ENCODE measurements around the gene SPINDOC. TPM values are rescaled to one million over a fixed set of nuclear protein-coding genes. Genes with fewer than 3 reads are reported as not detected.

The SPINDOC gene
- total RNA-seq, 3 donors from 2014 or later = 5.8 to 22.3 (median 7.0) TPM

DNA sequence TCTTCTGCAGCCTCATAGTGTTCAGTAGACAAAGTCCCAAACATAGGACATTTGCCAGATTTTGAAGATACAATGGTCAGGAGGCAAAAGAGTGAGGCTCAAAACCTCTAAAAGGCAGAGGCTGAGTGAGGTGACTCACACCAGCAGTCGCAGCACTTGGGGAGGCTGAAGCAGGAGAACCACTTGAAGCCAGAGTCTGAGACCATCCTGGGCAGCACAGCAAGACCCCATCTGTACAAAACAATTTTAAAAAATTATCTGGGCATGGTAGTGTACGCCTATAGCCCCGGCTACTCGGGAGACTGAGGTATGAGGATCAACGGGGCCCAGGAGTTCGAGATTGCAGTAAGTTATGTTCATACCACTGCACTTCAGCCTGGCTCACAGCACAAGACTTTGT lies 30.5 kb upstream of the SPINDOC start:
- Histone ChIP-seq H3K4me3 (no peak overlapping the region), H3K36me3 (ENCODE audit: low read depth) (no peaks in the 10 kb centered on the region), H3K9me3 (no peaks in the 10 kb centered on the region), H3K4me1 (ENCODE audit: low read depth) (no peaks in the 10 kb centered on the region)
- DNase-seq (no peak), ATAC-seq (no peak)
- TF ChIP-seq, protein P1, sequence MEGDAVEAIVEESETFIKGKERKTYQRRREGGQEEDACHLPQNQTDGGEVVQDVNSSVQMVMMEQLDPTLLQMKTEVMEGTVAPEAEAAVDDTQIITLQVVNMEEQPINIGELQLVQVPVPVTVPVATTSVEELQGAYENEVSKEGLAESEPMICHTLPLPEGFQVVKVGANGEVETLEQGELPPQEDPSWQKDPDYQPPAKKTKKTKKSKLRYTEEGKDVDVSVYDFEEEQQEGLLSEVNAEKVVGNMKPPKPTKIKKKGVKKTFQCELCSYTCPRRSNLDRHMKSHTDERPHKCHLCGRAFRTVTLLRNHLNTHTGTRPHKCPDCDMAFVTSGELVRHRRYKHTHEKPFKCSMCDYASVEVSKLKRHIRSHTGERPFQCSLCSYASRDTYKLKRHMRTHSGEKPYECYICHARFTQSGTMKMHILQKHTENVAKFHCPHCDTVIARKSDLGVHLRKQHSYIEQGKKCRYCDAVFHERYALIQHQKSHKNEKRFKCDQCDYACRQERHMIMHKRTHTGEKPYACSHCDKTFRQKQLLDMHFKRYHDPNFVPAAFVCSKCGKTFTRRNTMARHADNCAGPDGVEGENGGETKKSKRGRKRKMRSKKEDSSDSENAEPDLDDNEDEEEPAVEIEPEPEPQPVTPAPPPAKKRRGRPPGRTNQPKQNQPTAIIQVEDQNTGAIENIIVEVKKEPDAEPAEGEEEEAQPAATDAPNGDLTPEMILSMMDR (IDR thresholded peaks at IDR 0.05) = no peak
- intact Hi-C loops (cut with DNase I, micrococcal nuclease) = no loop called here

DNA sequence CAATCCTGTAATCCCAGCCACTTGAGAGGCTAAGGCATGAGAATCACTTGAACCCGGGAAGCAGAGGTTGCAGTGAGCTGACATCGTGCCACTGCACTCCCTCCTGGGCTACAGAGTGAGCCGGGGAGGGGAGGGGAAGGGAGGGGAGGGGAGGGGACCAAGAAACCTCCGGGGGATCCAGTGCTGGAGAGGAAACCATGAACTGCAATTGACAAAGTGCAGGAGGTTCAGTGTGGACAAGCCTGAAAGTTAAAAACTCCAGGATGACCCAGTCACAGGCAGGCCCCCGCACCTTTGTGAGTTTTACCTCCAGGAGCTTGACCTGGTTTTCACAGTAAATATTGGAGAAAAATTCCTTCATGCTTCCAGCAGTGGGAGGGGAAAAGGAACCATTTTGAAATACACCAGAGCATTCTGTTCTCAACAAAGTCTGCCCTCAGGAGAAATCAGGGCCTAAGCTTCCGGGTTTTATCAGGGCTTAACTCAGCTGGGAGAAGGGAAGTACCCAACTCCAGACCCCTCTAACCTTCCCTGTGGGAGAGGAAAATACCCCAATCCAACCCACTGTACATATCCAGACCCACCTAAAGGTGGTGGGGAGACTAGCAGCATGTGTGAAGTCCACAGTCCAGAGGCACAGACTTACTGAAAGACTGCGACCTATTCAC lies 29.2 kb upstream of the SPINDOC start:
- no peaks in the 10 kb centered on the region for H3K9me3 ChIP-seq
- H3K4me3 ChIP-seq = no peak overlapping the region
- ATAC-seq (no peak), DNase-seq (no peak)
- intact Hi-C loops (cut with DNase I, micrococcal nuclease) = no loop called here
- no peaks in the 10 kb centered on the region for H3K4me1 ChIP-seq (ENCODE audit: low read depth)
- no peaks in the 10 kb centered on the region for H3K36me3 ChIP-seq (ENCODE audit: low read depth)
- TF ChIP-seq, protein P1 (IDR thresholded peaks at IDR 0.05) = no peak

DNA sequence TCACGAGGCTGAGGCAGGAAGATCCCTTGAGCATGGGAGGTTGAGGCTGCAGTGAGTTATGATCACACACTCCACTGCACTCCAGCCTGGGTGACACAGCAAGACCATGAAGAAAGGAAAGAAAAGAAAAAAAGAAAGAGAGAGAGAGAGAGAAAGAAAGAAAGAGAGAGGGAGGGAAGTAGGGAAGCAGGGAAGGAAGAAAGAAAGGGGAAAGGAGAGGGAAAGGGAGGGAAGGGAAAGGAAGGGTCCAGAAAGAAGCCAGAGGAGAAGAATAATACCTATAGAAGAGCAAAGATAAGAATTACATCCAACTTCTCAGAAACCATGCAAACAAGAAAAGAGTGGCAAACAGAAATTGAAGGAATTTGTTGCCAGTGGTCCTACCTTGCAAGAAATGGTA lies 27.4 kb upstream of the SPINDOC start:
- Histone ChIP-seq H3K4me1 (ENCODE audit: low read depth) (no peaks in the 10 kb centered on the region), H3K9me3 (peaks cover 2% of the 10 kb centered on the region), H3K4me3 (no peak overlapping the region), H3K36me3 (ENCODE audit: low read depth) (no peaks in the 10 kb centered on the region)
- DNase-seq (no peak), ATAC-seq (no peak)
- TF ChIP-seq, protein P1 (IDR thresholded peaks at IDR 0.05) = no peak
- intact Hi-C loops (cut with DNase I, micrococcal nuclease) = no loop called here

DNA sequence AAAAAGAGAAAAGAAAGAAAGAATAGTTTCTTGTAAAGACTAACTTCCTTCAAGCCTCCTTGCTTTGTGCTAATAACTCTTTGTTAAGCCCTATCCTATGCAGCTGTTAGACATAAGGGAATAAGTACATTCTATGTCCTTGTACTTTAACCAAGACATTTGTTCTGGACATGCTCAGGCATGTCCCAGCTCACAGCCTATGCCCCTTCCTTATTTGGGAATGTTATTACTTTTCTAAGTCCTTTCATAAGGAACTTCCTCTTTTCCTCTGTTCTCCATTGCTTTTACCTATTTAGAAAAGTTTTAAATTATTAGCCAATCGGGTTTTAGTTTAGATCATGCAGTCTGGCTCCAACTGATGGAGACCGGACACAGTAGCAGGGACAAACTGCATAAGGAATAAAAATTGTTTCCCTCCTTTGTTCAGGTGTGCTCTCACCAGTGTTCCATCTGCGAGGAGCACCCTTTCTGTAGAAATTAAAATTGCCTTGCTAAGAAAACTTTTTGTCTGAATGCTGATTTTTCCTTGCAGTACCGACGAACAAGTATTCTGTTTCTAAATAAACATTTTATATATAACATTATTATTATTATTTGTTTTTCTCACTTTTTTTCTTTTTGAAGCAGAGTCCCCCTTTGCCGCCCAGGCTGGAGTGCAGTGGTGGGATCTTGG lies 21.6 kb upstream of the SPINDOC start:
- no peak for ATAC-seq
- TF ChIP-seq, protein P1 (IDR thresholded peaks at IDR 0.05) = no peak
- intact Hi-C loops (cut with DNase I, micrococcal nuclease) = no loop called here

DNA sequence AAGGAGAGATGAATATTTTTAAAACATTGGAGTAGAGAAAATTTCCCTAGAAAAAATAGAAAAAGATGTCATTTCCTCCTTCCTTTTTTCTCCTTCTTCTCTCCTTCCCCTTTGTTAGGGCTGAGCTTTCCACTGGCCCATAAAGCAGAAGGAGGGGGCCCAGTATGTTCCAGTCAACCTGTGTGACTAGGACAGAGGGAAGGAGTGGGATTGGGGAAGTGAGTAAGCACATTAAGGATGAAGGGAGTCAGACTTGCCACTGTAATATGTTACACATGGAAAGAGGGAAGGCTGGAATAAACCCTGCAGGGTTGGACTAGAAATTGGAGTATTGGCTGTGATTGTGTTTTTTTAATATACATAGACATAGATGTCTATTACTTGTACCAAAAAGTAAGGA lies 20.1 kb upstream of the SPINDOC start:
- TF ChIP-seq, protein P1 (IDR thresholded peaks at IDR 0.05) = no peak

More for the DNA sequence above, 21.6 kb upstream of the SPINDOC start:
- Histone ChIP-seq H3K9me3 (peaks cover 16% of the 10 kb centered on the region), H3K4me3 (no peak overlapping the region), H3K36me3 (ENCODE audit: low read depth) (no peaks in the 10 kb centered on the region), H3K4me1 (ENCODE audit: low read depth) (no peaks in the 10 kb centered on the region)
- DNase-seq = no peak

More for the DNA sequence above, 20.1 kb upstream of the SPINDOC start:
- Histone ChIP-seq H3K36me3 (ENCODE audit: low read depth) (no peaks in the 10 kb centered on the region), H3K4me1 (ENCODE audit: low read depth) (no peaks in the 10 kb centered on the region), H3K9me3 (peaks cover 16% of the 10 kb centered on the region), H3K4me3 (no peak overlapping the region)
- ATAC-seq = no peak
- DNase-seq = no peak
- intact Hi-C loops (cut with DNase I, micrococcal nuclease) = no loop called here

Measured in mucosa of descending colon (tissue), 3 donors.